GM21526 (cell line): ENCODE data around the gene CHAF1A.

ENCODE experiments used
- ATAC-seq: cut with Tn5 transposase; IDR thresholded peaks from one replicate; pipeline ENCODE4 v1.9.1; 2021; ENCODE audit warnings: moderate library complexity; ENCODE audit not compliant: unreplicated experiment, low FRiP score

The CHAF1A gene, protein sequence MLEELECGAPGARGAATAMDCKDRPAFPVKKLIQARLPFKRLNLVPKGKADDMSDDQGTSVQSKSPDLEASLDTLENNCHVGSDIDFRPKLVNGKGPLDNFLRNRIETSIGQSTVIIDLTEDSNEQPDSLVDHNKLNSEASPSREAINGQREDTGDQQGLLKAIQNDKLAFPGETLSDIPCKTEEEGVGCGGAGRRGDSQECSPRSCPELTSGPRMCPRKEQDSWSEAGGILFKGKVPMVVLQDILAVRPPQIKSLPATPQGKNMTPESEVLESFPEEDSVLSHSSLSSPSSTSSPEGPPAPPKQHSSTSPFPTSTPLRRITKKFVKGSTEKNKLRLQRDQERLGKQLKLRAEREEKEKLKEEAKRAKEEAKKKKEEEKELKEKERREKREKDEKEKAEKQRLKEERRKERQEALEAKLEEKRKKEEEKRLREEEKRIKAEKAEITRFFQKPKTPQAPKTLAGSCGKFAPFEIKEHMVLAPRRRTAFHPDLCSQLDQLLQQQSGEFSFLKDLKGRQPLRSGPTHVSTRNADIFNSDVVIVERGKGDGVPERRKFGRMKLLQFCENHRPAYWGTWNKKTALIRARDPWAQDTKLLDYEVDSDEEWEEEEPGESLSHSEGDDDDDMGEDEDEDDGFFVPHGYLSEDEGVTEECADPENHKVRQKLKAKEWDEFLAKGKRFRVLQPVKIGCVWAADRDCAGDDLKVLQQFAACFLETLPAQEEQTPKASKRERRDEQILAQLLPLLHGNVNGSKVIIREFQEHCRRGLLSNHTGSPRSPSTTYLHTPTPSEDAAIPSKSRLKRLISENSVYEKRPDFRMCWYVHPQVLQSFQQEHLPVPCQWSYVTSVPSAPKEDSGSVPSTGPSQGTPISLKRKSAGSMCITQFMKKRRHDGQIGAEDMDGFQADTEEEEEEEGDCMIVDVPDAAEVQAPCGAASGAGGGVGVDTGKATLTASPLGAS

DNA sequence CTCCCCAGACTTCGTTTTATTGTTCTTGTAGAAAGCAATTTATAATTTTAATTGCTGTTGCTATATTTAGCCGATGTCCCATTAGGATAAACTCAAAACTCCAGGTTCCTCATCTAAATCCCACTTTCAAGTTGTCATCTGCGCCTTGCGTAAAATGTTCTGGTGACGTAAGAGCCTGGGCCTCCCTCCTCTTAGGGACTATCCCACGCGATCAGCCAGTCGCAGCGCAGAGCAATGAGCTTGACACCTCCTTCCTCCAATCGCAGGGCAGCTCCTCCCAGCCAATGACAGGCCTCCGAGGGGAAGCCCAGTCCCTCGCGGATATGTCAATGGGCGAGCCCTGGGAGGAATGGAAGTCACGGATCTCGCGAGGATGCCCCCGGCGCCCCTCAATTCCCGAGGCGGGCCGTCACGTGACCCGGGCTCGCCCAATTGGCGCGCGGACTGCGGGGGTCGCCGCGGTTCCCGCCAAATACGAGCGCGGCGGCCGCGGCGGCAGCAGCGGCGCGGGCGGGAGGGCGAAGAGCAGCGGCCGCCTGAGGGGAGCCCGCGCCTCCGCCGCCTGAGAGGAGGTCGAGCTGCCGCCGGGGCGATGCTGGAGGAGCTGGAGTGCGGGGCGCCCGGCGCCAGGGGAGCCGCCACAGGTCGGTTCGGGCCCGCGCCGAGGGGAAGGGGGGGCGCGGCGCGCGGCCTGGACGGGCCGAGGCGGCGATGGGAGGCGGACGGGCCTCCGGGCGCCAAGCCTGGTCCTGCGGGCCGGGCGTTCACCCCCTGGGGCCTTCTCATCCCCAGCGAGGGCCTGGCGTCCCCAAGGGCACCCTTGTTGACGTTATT lies at the start of gene CHAF1A:
CHAF1A (plus strand) TSS at position 470 of the 834 bp plus-strand sequence; CDS start at position 593, 123 bp downstream.
- peak; percentile 67 for ATAC-seq

DNA sequence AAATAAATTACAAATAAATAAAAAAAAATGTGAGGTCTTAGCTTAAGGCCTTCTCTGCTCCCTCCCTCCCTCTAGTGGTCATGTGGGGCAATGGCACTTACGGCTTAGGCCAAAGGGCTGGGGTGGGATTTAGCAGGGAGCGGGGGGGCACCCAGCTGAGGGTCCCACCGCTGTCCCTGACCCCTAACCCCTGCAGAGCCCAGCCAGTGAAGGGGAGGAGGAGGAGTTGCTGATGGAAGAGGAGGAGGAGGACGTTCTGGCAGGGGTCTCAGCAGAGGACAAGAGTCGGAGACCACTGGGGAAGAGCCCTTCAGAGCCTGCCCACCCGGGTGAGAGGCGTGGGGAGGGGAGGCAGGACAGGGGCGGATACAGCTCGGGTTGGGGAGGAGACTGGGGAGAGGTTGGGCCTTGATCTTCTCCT lies 49.7 kb upstream of the CHAF1A start:
- ATAC-seq, result no peak

DNA sequence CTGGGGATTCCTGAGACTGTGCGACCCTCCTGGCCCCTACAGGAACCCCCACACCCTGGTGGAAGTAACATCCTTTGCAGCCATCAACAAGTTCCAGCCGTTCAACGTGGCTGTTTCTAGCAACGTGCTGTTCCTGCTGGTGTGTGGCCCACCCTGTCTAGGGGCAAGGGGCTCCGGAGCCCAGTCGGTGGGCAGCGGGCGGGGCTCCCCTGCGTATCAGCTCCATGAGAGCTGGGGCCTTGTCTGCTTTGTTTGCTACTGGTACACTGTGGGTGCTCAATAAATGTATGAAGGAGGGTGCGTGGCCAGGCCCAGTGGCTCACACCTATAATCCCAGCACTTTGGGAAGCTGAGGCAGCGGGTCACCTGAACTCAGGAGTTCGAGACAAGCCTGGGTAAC lies 48.2 kb upstream of the CHAF1A start:
- no peak for ATAC-seq

DNA sequence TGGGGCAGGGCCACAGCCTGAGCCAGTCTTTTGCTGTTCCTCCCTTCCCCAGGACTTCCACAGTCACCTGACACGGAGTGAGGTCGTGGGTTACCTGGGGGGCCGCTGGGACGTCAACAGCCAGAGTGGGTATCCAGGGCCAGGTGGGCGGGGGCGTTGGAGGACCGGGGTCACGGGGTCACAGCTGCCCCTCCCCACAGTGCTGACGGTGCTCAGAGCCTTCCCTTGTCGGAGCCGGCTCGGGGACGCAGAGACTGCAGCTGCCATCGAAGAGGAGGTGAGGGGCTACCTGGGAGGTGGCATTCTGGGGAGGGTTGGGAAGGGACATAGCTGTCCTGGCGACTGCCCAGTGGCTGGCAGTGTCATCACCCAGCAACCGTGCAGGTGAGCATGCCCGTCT lies 47.5 kb upstream of the CHAF1A start:
- ATAC-seq, result no peak

DNA sequence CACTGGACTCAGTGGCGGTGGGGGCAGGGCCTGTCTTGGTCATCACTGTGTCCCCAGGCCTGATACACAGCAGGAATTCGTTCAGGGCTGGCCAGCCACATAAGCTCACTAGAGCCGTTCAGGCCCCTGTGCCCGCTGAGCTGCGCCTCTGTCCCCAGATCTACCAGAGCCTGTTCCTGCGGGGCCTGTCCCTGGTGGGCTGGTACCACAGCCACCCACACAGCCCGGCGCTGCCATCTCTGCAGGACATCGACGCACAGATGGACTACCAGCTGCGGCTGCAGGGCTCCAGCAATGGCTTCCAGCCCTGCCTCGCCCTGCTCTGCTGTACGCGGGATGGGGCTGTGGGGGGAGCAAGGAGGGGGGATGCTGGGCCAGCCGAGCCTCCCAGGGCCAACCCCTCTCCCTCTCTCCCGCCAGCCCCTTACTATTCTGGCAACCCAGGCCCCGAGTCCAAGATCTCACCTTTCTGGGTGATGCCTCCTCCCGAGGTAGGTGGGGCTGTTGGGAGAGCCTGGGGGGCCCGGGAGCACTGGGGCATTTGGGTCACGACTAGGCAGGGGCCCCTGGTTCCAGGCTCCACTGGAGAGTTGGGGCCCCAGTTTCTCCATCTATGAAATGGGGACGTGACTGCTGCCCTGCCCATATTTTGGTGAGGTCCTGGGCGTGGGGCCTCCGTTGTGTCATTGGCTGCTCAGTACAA lies 45.2 kb upstream of the CHAF1A start:
- ATAC-seq, result no peak

DNA sequence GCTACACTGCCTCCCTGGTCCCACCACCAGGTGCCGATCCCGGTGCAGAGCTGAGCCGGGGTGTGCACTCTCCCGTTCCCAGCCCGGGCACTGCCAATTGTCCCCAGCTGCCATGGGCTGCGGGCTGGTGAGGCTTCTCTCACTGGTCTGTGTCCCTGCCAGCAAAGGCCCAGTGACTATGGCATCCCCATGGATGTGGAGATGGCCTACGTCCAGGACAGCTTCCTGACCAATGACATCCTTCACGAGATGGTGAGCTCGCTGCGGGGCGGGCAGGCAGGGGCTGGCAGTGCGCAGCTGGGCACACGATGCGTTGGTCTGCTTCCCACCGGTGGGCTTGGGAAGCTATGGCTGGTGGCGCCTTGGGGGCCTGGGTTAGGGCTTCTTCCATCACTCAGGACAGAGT lies 44.5 kb upstream of the CHAF1A start:
- ATAC-seq, result no peak

DNA sequence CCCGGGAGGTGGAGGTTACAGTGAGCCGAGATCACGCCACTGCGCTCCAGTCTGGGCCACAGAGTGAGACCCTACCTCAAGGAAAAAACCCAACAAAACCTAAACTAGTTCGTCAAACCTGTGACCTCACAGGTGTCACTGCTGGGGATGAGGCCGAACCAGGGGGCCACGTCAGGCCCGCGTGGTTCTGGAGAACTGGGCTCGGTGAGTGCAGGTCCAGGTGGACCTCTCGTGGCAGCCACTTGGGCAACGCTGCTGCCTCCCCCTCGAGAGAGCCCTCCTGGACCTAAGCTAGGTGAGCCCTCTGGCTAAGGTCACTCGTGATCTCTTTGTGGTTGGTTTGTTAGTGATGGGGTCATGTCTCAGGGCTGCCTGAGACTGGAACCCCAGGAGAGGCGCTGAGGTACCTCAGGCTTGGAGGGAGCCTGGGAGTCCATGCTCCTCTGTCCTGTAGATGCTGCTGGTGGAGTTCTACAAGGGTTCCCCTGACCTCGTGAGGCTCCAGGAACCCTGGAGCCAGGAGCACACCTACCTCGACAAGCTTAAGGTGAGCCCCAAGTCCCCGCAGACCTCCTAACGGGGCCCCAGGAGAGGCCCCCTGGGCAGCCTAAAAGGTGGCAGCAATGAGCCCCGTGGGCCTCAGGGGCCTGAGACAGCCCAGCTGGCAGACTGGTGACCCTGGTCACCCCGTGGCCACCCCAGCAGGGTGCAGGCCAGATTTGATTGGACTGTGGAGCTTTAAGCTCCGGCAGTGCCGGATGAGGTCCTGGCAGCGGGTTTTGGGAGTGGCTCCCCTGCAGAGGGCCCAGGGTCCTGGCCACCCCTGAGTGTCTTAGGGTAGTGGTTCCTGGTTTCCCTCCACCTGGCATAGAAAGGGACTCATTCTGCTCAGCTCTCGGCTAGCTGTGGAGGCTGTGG lies 43.5 kb upstream of the CHAF1A start:
- no peak for ATAC-seq

DNA sequence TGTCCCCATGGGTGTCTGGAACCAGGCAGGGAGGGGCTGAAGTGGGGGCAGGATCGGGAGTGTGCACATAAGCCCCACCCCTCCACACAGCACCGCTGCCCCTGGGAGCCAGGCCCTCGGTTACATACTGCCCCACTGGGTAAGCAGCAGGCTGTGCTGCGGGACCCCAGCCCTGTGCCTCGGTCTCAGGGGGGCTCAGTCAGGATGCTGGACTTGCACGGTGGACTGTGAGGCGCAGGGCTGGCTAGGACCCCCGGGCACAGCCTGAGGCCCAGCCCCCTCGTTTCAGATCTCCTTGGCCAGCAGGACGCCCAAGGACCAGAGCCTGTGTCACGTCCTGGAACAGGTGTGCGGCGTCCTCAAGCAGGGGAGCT lies 42.8 kb upstream of the CHAF1A start:
- ATAC-seq, result no peak

DNA sequence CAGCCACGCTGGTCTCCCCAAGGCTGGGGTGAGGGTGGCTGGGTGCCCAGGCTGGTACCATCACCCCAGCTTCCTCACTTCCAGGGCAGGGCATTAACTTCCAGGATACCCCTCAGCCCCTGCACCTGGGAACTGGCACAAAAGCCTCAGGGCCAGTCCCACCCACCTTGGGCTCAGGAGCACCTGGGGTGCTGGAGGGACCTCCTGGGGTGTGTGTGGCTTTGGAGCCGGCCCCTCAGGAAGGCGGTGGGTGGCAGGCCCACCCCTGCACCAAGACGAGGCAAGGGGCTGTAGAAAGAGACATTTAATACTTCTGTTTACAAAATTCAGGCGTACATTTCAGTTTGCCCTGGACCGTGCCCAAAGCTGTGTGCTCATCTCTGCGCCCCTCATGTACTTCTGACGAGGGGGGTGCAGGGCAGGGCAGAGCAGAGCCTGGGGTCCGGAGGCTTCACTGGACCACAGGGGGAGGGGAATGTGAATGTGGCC lies 42.3 kb upstream of the CHAF1A start:
- ATAC-seq, result no peak

DNA sequence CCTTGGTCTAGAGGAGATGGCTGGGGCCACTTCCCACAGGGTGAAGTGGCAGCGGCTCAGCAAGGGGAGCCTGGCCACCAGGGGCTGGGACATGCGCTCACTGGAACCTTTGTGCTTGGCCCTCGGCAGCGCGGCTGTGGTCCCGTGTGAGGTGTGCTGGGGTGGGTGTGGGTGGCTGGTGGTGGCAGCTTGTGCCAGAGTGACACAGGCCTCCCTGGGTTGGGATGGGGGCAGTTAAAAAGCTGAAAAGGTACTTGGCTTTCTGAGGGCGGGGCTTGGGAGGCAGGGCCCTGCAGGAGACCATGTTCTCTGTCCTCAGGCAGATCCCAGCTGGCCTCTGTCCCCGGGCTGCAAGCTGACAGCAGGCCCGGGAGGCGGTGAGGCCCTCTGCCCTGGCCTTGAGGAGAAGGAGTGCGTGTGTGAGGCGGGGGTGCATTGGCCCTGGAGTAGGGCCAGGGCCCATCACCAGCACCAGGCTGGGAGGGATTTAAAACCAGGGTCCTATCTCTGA lies 41.7 kb upstream of the CHAF1A start:
- no peak for ATAC-seq

DNA sequence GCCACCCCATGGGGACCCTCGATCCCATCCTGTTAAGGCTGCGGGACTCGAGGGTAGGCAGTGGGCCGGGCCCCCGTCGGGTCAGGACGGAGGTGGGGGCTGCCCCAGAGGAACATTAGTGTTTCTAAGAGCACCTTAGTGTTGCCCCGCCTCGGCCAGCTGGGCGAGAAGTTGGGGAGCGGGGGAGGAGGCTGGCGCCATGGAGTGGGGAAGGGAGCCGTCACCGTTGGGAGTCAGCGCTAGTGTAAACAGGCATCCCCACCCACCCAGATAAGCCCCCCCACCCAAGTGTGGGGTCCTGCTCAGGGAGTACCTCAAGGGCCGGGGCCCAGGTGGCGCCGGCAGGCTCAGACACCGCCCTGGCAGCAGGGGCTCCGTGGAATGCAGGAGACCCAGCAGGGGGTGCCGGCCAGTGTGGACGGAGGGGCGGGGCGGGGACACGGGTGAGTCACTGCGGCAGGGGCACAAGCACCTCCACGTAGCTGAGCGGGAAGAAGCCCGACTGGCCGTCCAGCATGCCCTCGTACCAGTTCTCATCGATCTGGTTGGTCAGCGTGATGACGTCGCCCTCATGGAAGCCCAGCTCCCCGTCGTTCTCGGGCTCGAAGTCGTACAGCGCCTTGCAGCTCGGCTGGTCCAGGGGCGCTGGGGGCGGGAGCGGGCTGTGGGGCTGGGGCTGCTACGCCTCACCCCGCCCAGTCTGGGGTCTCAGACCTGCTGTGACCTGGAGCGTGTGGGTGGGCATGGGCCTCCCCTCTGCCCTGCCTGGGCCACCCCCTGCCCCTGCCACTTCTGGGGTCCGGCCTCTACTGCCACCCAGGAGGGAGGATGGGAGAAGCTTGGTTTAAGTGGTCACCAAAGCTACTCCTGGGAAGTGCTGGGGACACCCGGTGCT lies 41.0 kb upstream of the CHAF1A start:
- no peak for ATAC-seq

DNA sequence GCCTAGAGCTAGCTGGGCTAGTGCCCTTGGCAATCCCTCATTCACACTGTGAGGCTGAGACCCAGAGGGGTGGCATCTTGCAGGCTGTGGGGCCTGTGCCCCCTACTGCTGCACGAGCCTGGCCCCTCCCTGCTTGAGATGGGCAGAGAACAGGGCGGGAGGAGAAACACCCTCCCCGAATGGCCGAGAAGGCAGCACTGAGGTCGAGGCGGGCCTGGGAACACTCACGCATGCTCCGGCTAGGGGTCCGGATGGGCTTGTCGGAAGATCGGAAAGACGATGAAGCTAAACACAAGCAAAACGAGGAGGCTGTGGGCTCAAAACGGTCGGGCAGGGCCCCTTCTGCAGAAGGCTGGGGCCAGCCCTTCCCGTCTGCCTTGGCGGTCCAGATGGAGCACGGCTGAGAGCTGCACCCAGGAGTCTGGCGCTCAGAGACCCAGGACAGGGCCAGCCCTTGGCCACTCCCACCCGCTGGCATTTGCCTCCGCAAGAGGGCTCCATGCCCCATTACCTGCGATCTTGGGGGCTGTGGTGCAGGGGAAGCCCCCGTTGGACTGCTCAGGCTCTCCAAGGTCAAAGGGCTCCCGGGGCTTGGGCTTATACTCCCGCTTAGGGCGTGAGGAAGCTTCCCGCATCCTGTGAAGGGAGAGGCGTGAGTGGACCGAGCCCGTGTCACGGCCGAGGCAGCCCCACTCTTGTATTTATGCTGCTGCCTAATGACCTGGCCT lies 40.2 kb upstream of the CHAF1A start:
- ATAC-seq, result no peak

DNA sequence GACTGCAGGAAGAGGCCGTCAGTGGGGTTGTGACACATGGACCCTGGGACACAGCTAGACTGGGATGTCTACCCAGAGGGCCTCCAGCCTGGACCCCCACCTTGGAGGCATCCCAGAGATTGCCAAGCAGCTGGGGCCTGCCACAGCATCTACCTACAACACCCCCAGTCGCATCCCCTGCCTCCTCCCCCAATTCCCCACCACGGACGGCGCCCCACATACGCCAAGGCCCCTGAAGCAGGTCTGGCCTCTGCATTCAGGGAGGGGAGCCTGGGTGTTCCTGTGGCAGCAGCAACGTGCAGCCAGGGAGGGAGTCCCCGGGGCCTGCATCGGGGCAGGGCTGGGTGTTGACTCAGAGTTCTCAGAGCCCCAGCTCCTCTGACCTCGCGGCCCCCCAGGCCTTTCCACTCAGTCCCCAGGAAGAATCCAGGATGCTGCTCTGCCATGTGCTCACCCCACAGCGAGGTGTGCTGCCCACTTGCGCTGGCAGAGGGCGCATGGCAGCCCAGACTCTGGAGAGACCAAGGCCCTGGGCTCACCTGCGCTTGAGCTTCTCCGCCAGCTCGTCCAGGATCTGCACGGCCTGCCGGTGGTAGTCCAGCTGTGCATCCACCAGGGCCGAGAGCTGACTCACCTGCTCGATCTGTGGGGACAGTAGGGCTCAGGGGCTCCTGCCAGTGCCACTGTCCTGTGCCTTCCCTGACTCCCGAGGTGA lies 39.5 kb upstream of the CHAF1A start:
- no peak for ATAC-seq

DNA sequence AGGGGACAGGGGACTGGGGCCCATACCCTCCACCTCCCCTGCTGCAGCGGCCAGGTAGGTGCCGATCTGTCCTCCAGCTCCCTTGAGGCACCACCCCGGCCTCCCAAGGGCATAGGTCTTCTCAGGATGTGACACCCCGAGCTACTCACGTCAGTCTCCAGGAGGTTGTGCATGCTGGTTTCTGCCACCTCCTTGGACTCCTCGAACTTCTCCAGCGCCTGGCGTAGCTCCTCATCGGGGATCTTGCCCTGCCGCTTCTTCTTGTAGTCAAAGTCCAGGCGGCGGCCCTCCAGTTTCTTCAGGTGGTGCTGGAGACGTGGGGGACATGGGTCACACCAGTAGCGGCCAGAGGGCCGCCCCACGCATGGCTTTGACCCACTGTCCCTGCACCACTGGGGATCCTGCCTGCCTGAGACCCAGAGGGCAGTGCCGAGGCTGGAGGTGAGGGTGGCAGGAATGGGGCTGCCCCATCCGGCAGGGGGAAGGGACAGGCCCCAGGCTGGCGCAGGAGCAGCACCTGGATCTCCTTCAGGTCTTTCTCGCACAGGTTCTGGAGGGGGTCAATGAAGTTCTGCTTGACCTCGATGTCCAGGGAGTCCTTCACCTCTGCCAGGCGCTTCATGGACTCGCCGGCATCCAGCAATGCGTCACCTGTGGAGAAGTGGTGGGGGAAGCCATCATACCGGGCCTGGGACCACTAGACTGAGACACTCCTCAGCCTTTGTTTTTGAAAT lies 38.7 kb upstream of the CHAF1A start:
- ATAC-seq, result no peak

DNA sequence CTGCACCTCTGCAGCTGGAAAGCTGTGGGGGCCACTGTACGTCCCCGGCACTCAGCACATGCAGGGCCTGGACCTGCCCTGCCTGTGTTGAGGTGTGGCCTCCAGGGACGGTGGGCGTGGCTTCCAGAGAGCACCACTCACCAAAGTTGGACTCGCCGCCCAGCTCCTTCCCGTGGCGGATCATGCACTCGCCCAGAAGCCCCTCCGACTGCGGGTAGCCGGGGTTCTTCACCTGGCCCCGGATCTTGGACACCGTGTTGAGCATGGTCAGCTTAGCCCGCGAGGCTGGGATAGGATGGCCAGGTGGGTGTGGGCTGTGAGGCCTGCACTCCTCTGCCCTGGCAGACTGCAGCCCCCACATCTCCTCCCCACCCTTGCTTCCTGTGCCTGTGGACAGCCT lies 37.1 kb upstream of the CHAF1A start:
- no peak for ATAC-seq
